HG03045 (cell line): ENCODE data around the gene OXNAD1.

Experiments used
- ATAC-seq: cut with Tn5 transposase; IDR thresholded peaks from one replicate; pipeline ENCODE4 v1.9.1; 2021; ENCODE audit warnings: mild to moderate bottlenecking, moderate library complexity; ENCODE audit not compliant: unreplicated experiment

Gene OXNAD1

DNA sequence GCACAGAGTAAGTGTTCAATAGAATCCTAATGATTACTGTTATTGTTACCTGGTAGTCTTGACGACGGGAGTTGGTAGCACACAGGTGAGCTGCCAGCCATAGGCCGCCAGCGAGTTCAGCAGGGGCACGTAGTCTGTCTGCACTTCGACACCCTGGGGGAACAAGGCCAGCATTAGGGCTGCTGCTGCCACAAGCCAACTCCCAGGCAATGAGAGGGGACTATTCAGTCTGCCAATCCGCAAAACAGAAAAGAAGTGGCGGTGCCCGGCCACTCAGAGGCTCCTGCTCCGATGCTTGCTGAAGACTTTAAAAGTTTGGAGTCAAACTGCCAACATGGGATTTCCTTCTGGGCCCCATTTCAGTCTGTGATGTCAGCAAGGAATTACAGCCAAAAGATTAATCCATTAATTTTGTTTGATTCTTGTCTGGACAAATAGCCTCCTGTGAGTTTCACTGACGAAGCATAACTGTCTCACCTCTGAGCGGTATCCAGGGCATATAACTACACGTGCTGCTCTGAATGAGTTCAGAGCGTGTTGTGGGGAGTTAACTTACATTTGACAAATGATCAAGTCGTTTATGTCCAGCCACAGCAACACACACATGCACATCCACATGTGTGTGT lies 61.8 kb downstream of the OXNAD1 start:
- ATAC-seq, result no peak

DNA sequence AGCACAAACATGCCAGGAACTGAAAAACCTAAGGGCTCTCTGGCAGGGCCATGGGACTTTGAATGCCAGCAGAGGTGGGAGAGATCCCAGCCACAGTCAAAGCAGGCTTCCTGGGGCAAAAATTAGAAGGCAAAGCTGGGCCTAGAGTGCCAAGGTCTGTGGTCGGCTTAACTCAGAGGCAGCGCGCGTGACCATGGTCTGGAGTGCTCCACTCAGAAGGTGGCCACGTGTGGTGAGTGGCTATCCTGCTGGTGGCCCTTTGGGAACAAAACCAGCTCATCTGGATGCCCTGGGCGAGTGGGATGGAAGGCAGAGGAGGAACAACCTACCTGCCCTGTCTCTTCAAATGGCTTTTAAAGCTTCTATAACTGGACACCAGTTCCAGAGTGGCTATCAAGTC lies 63.1 kb downstream of the OXNAD1 start:
- ATAC-seq, result no peak

GRCh38 chr3:16329036-16329825 lies 64.2 kb downstream of the OXNAD1 start:
- ATAC-seq, result no peak

DNA sequence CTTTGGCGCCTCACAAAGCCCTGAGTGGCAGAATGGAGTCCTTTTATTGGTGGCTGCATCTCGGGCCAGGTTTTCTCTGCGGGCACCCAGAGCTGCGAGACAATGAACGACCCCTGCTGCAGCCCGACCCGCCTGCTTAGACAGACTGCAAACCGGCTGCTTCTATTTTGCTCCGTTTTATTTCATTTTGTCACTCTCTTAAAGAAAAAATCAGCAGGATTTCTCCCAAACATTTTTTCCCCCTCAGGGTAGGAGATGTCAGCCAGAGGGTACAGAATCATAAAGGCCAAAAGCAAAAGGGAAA lies 64.8 kb downstream of the OXNAD1 start:
- no peak for ATAC-seq

DNA sequence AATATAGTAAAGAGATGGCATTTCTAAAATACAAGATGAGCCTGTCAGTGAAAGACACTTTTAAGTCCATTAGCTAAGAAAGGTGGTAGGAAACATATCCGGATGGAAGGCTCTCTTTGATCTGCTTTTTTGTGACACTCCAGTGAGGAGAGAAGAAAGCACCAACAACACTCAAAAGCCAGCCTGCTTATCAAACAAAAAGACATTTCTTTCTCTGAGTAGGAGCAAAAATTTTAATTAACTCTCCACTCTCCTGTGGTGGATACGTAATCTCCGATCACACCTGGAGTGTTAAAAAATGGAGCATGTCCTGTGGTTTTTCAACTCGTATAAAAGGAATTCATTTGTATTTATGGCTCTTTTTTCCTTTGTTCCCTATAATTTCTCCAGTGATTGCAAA lies 65.3 kb downstream of the OXNAD1 start:
- ATAC-seq, result no peak

- no peak for ATAC-seq
Observed at GRCh38 chr3:16331319-16331883, 66.4 kb downstream of the OXNAD1 start.

DNA sequence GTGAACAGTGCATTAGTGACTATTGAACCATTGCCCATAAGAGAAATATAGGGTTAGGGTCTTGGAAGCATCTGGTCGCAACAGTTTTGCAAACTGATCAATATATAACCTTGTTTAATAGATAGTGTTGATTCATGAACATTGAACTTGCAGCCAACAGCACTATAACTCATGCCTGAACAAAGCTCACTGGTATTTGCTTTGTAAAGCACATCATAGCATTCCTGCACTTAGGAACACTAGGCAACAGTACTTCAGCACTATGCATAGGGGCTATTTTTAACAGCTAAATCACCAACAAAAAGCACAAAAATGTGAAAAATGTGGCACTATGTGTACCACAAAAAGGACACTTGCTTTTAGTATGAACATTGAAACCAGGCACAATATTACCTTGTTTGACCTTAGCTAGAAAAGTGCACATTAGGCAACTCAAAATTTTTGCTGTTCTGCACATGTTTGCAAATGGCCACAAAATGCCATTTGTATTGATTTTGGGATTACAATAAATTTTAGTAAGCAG lies 68.0 kb downstream of the OXNAD1 start:
- ATAC-seq, result no peak

GRCh38 chr3:16334909-16335308 lies 69.9 kb downstream of the OXNAD1 start:
- ATAC-seq, result no peak

GRCh38 chr3:16335333-16335732 lies 70.3 kb downstream of the OXNAD1 start:
- ATAC-seq, result no peak

- no peak for ATAC-seq
Observed at GRCh38 chr3:16335772-16336645, 71.0 kb downstream of the OXNAD1 start.

DNA sequence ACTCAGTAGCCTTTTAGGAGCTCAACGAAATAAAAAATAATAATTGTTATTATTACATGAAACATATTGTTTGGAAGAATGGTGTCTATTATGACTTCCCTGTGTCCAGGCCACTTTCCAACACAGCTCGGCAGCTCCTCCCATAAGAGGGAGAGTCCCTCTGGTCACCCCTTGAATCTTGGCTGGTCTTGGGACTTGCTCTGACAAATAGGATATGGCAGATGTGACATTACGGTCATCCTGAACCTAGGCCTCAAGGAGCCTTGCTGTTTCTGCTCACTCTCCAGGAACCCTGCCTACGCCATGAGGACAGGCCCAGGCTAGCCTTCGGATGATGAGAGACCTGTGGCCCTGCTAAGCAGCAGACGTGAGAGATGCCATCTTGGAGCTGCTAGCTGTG lies 71.8 kb downstream of the OXNAD1 start:
- no peak for ATAC-seq

- peak; percentile 46 for ATAC-seq
Observed at GRCh38 chr3:16337856-16338540, 73.0 kb downstream of the OXNAD1 start.

DNA sequence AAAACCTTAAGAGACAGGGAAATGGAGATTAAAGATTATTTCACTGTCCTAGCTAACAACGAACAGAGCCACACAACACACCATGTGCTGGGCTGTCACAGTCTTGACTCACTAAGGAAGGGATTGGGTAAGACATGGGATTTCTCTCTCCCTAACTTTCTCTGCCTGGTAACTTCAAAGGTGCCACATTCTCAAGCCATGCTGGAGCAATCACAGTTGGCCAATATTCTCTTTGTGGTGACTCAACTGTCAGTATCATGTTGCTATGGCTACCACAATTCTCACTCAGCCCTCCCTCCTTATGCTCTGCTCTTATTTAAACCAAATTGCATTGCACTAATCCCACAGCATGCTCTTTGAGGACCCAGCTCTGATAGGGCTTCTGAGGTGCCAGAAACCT lies 74.0 kb downstream of the OXNAD1 start:
- no peak for ATAC-seq

- no peak for ATAC-seq
Observed at GRCh38 chr3:16343101-16343500, 78.1 kb downstream of the OXNAD1 start.

GRCh38 chr3:16346413-16347081 lies 81.5 kb downstream of the OXNAD1 start:
- ATAC-seq, result no peak

DNA sequence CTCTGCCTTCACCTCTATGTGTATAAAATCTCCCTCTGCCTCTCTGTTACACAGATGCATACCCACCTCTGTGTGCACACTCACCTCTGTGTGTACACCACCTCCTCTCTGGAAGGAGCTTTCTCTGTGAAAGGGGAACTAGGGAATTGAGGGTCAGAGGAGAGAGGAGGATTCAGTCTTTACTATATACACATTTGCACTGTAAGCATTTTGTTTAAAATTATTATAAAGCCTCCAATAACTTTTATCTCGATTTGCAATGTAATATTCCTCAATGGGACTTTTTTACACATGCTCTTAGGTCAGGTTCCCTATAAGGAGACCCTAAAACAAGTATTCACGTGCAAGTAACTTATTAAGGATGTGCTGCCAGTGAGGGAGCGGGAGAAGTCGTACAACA lies 82.5 kb downstream of the OXNAD1 start:
- no peak for ATAC-seq

GRCh38 chr3:16349986-16350596 lies 85.1 kb downstream of the OXNAD1 start:
- ATAC-seq, result no peak

DNA sequence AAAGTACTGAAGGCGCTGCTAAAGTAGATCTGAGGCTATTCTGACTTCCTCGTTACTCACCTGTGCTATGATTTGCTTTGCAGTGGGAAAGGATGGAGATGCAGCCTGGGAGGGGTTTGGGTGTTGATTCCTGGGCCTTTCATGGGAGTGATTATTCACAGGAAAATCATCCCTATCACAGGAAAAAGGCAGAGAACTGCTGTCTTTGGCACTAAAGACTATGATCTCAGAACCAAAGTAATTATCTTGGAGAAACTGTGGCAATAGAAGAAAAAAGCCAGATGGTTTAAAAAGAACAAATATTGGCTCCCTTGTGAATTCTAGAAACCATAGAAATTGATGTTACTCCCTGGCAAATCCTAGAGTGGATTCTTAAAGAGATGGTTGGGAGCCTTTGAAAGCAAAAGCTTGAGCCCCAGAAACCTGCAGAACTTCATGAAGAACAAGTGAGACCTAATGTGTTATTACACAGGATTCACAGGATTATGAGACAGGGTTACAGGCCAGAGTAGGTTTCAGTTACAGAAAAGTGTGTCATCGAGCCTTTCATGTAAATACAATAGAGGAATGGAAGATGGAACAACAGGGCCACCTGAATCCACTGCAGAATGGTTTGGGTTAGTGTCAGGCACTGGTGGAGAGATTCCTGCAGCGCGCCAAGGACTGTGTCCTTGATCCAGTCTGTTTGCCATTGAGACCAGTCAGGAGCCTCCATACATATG lies 85.7 kb downstream of the OXNAD1 start:
- ATAC-seq, result no peak

- no peak for ATAC-seq
Observed at GRCh38 chr3:16352428-16352827, 87.4 kb downstream of the OXNAD1 start.
